Breast epithelium (tissue), 4 donors: Measurements from ENCODE around the gene CHTF18. TPM values are rescaled to one million over a fixed set of nuclear protein-coding genes. Genes with fewer than 3 reads are reported as not detected.

Source experiments
- DNase-seq, 2 donors: peaks; one replicate each; pipeline ENCODE4 v3.0.0-alpha.2; 2019; ENCODE audit warnings: low spot score in 2 of 2
- H3K27ac ChIP-seq, 2 donors: fragments of 200-600 bp; sonication (generic) in 1 of 2; one replicate each; pipeline ENCODE4 v1.5.1; 2016 to 2019; ENCODE audit warnings: mild to moderate bottlenecking in 1 of 2
- H3K27me3 ChIP-seq, 2 donors: fragments of 200-600 bp; sonication (generic) in 1 of 2; one replicate each; pipeline versions ENCODE4 v1.5.1 to v1.6.0; 2017 to 2019; ENCODE audit warnings: control low read depth in 1 of 2, mild to moderate bottlenecking in 1 of 2
- H3K36me3 ChIP-seq: fragments of 200-600 bp; one replicate; pipeline ENCODE4 v1.5.1; 2019
- H3K4me1 ChIP-seq, 2 donors: fragments of 200-600 bp; sonication (generic); one replicate each; pipeline ENCODE4 v1.5.1; 2016 to 2019; ENCODE audit warnings: control low read depth in 1 of 2
- H3K4me3 ChIP-seq, 3 donors: fragments of 200-600 bp; sonication (generic); 1 replicate in 2 of 3; 2 replicates in 1 of 3; pipeline ENCODE4 v1.5.1; 2016 to 2019; ENCODE audit warnings: mild to moderate bottlenecking in 3 of 3, moderate library complexity in 2 of 3
- H3K9me3 ChIP-seq, 2 donors: fragments of 200-600 bp; sonication (generic) in 1 of 2; one replicate each; pipeline ENCODE4 v1.5.1; 2016 to 2019; ENCODE audit warnings: control low read depth in 1 of 2
- POLR2A ChIP-seq: fragments of 450-650 bp; IDR thresholded peaks from one replicate; pipeline ENCODE4 v1.6.1; 2016; ENCODE audit warnings: antibody characterized with exemption, mild to moderate bottlenecking, moderate library complexity
- POLR2AphosphoS5 ChIP-seq, 3 donors: sonication (generic); formaldehyde crosslinking; IDR thresholded peaks; one replicate each; pipeline ENCODE4 v1.6.1; 2017; ENCODE audit warnings: antibody characterized with exemption in 3 of 3
- intact Hi-C: fragments of 100-400 bp; cut with DNase I; formaldehyde crosslinking; loops from one replicate; pipeline ENCODE4 v1.15.1; 2023; ENCODE audit warnings: low total_unique reads
- total RNA-seq, 3 donors: library from RNA; depleted of rRNA; stranded (reverse); fragments of >200 nt; gene quantifications; one replicate each; pipeline ENCODE4 v1.1.0, GENCODE V29; 2016
- TF ChIP-seq, protein P1 (sequence below), 3 donors: fragments of 450-650 bp; IDR thresholded peaks; one replicate each; pipeline ENCODE4 v1.5.1; 2016 to 2017; ENCODE audit warnings: antibody characterized with exemption in 3 of 3, mild to moderate bottlenecking in 3 of 3, moderate library complexity in 3 of 3

The CHTF18 gene
- total RNA-seq, 3 donors from 2014 or later, result 12.6 to 15.5 (median 13.1) TPM

DNA sequence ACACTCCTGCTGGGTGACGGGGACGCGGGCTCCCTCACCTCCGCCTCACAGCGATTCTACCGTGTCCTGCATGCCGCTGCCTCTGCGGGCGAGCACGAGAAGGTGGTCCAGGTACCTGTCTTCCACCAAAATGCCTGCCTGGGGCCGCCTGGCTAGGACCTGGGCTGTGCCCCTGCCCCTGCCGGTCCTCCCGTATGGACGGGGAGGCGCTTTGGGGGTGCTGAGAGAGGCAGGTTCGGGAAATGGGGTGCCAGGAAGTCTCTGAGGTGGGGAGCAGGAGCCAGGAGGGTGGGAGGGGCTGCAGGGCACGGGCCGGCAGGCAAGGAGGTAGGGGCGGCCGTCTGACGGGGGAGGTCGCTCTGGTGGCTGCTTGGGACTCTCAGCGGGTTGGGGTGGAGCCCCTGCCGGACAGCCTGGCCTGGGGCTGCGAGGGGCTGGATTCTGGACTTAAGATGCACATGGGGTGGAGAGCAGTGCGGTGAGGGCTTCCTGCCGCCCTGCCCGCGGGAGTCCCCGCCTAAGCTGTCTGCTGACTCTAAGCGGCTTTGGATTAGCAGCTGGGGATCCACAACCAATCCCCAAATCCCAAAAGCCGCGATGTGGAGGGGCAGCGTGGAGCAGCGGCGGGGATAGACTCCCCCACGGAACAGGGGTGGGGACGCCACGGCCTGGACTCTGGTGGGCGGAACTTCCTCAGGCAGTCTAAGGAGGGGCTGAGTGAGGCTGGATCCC is 5.8 kb downstream of the CHTF18 start:
- H3K27me3 ChIP-seq, result peaks cover 3 to 22% of the 10 kb centered on the region in 2 donors
- H3K9me3 ChIP-seq, result no peaks in the 10 kb centered on the region
- DNase-seq, result no peak
- peaks cover under 1 to 2% of the 10 kb centered on the region in 2 donors for H3K4me1 ChIP-seq
- H3K36me3 ChIP-seq, result no peaks in the 10 kb centered on the region
- no peak overlapping the region for H3K27ac ChIP-seq
- TF ChIP-seq, protein P1, sequence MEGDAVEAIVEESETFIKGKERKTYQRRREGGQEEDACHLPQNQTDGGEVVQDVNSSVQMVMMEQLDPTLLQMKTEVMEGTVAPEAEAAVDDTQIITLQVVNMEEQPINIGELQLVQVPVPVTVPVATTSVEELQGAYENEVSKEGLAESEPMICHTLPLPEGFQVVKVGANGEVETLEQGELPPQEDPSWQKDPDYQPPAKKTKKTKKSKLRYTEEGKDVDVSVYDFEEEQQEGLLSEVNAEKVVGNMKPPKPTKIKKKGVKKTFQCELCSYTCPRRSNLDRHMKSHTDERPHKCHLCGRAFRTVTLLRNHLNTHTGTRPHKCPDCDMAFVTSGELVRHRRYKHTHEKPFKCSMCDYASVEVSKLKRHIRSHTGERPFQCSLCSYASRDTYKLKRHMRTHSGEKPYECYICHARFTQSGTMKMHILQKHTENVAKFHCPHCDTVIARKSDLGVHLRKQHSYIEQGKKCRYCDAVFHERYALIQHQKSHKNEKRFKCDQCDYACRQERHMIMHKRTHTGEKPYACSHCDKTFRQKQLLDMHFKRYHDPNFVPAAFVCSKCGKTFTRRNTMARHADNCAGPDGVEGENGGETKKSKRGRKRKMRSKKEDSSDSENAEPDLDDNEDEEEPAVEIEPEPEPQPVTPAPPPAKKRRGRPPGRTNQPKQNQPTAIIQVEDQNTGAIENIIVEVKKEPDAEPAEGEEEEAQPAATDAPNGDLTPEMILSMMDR (IDR thresholded peaks at IDR 0.05), result no peak
- TF ChIP-seq POLR2AphosphoS5 (IDR thresholded peaks at IDR 0.05) (no peak), POLR2A (no peak)
- no peak overlapping the region for H3K4me3 ChIP-seq
- intact Hi-C loops, result no loop called here

DNA sequence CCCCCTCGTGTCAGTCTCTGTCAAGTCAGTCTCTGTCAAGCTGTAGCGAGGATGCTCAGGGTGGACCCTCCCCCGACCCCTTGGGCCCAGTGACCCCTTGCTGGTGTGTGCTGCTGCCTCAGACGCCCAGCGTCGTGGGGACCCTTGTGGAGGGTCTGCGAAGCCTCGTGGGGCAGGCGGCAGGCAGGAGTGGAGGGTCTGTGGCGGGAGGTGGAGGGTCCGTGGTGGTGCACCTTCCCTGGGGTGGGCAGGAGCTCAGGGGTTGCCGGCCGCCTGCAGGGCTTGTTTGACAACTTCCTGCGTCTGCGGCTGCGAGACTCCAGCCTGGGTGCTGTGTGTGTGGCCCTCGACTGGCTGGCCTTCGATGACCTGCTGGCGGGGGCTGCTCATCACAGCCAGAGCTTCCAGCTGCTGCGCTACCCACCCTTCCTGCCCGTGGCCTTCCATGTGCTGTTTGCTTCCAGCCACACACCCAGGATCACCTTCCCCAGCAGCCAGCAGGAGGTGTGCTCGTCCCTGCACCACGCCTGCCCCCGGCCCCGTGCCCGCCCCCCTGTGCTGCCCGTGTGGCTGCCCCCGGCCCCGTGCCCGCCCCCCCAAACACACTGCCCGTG is 6.5 kb downstream of the CHTF18 start:
- no peaks in the 10 kb centered on the region for H3K9me3 ChIP-seq
- H3K27ac ChIP-seq, result no peak overlapping the region
- TF ChIP-seq POLR2AphosphoS5 (IDR thresholded peaks at IDR 0.05) (no peak), POLR2A (no peak)
- TF ChIP-seq, protein P1 (IDR thresholded peaks at IDR 0.05), result no peak

DNA sequence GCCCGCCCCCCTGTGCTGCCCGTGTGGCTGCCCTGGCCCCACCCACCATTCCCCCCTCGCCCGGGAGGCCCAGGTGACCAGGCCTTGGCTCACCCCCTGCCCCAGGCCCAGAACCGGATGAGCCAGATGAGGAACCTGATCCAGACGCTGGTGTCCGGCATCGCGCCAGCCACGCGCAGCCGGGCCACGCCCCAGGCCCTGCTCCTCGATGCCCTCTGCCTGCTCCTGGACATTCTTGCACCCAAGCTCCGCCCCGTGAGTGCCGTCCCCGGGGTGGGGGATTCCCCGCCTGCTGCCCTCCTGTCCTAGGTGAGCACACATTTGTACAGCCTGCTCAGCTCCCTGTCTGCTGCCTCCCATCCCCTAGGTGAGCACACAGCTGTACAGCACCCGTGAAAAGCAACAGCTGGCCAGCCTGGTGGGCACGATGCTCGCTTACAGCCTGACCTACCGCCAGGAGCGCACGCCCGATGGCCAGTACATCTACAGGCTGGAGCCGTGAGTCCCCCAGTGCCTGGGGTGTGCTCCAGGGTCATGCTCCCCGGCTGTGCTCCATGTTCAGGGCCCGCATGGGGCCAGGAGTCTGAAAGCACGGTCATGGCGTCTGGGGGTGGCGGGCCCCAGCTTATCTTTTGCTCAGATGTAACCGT is 7.3 kb downstream of the CHTF18 start:
- H3K4me3 ChIP-seq, result peak overlapping the region in 1 of 3 donors; percentile 39
- H3K36me3 ChIP-seq, result no peaks in the 10 kb centered on the region
- TF ChIP-seq POLR2AphosphoS5 (IDR thresholded peaks at IDR 0.05) (no peak), POLR2A (no peak)
- TF ChIP-seq, protein P1 (IDR thresholded peaks at IDR 0.05), result no peak
- H3K9me3 ChIP-seq, result no peaks in the 10 kb centered on the region
- DNase-seq, result peak; percentile 73 to 75
- H3K4me1 ChIP-seq, result peaks cover 0 to 4% of the 10 kb centered on the region in 2 donors
- intact Hi-C loops, result no loop called here
- H3K27me3 ChIP-seq, result peaks cover 5 to 37% of the 10 kb centered on the region in 2 donors
- no peak overlapping the region for H3K27ac ChIP-seq

More for the DNA sequence above, 6.5 kb downstream of the CHTF18 start:
- H3K27me3 ChIP-seq, result peaks cover 3 to 29% of the 10 kb centered on the region in 2 donors
- intact Hi-C loops, result no loop called here
- no peak for DNase-seq
- no peaks in the 10 kb centered on the region for H3K4me1 ChIP-seq
- no peak overlapping the region for H3K4me3 ChIP-seq
- H3K36me3 ChIP-seq, result no peaks in the 10 kb centered on the region

DNA sequence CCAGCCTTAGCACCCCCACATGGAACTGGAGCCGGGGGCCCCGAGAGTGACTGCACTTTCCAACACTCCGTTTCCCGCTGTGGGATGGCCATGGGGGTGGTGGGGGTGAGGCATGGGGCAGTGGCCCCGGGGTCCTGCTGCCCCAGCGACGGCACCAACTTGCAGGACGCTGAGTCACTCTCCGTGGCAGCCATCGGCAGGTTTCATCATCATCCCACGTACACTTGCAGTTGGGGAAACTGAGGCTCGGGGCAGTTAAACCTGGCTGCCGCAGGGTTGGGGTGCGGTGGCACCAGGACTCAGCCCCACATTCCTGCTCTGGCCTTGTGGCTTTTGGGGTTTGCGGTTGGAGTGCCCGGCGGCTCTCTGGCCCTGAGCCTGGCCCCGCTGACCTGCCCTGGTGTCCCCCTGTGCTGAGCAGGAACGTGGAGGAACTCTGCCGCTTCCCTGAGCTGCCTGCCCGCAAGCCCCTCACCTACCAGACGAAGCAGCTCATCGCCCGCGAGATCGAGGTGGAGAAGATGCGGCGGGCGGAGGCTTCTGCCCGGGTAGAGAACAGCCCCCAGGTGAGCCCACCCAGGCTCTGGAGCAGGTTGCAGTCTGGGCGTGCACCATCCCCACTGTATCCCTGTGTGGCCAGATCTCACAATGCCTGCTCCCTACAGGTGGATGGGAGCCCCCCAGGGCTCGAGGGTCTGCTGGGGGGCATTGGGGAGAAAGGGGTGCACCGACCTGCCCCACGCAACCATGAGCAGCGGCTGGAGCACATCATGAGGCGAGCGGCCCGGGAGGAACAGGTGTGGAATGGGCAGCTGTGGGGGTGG is 8.1 kb downstream of the CHTF18 start:
- TF ChIP-seq POLR2A (no peak), POLR2AphosphoS5 (IDR thresholded peaks at IDR 0.05) (no peak)
- TF ChIP-seq, protein P1 (IDR thresholded peaks at IDR 0.05), result no peak
- Histone ChIP-seq H3K27ac (no peak overlapping the region), H3K9me3 (no peaks in the 10 kb centered on the region), H3K36me3 (no peaks in the 10 kb centered on the region), H3K4me3 (peak overlapping the region in 1 of 3 donors; percentile 39), H3K4me1 (peaks cover 0 to 4% of the 10 kb centered on the region in 2 donors), H3K27me3 (peaks cover 7 to 45% of the 10 kb centered on the region in 2 donors)
- intact Hi-C loops, result no loop called here
- no peak for DNase-seq
